Left lung (tissue), 10 donors: ENCODE data around the gene DHX29. TPM values are rescaled to one million over a fixed set of nuclear protein-coding genes. Genes with fewer than 3 reads are reported as not detected.
A peak's percentile ranks its signal among the peaks of the same experiment; 100 is the strongest.

Experiments used
- ATAC-seq: fragments of 200-7000 bp; cut with Tn5 transposase; one replicate; pipeline ENCODE4 v1.9.1; 2020; ENCODE audit warnings: moderate library complexity
- DNase-seq, 4 donors: peaks; one replicate each; pipeline ENCODE4 v3.0.0-alpha.2; 2013 to 2020
- H3K27ac ChIP-seq, 2 donors: fragments of 200-600 bp; sonication (generic) in 1 of 2; one replicate each; pipeline versions ENCODE4 v1.5.0 to v1.8.0; 2020 to 2021
- H3K27me3 ChIP-seq, 2 donors: fragments of 200-600 bp; sonication (generic) in 1 of 2; one replicate each; pipeline versions ENCODE4 v1.5.0 to v1.8.0; 2020 to 2021
- H3K36me3 ChIP-seq, 2 donors: fragments of 200-600 bp; sonication (generic) in 1 of 2; one replicate each; pipeline versions ENCODE4 v1.5.0 to v1.8.0; 2020 to 2021
- H3K4me1 ChIP-seq, 2 donors: fragments of 200-600 bp; one replicate each; pipeline ENCODE4 v1.8.0; 2021
- H3K4me3 ChIP-seq, 2 donors: fragments of 200-600 bp; sonication (generic) in 1 of 2; one replicate each; pipeline versions ENCODE4 v1.5.0 to v1.8.0; 2020 to 2021; ENCODE audit warnings: mild to moderate bottlenecking in 1 of 2
- H3K9me3 ChIP-seq, 2 donors: fragments of 200-600 bp; sonication (generic) in 1 of 2; one replicate each; pipeline versions ENCODE4 v1.5.0 to v1.8.0; 2020 to 2021
- CTCF ChIP-seq, 2 donors: fragments of 200-600 bp; sonication (generic) in 1 of 2; IDR thresholded peaks; one replicate each; pipeline versions ENCODE4 v1.5.0 to v1.8.0; 2021; ENCODE audit warnings: antibody characterized with exemption in 2 of 2
- intact Hi-C, 2 donors: fragments of 100-400 bp; cut with DNase I; formaldehyde crosslinking; loops; one replicate each; pipeline versions ENCODE4 v1.11.2 to v1.14.2; 2022
- polyA plus RNA-seq, 6 donors: library from polyadenylated mRNA; unstranded; fragments of 120-200 nt; gene quantifications; one replicate each; pipeline ENCODE4 v1.2.1, GENCODE V29; 2013; ENCODE audit not compliant: insufficient read length in 6 of 6
- total RNA-seq, 2 donors: library from RNA; stranded (reverse); fragmentation: NEBNext Ultra II Directional; extraction: Animal tissue kit (Norgen Biotek cat#: 25700); gene quantifications; one replicate each; pipeline ENCODE4 v1.2.1, GENCODE V29; 2021
- donor health status: DM: no; HTN: yes; CAD: no.
- donor health status: DM: no; HTN: no; CAD: no.

The DHX29 gene
- total and polyA plus RNA-seq, 8 donors = 26.4 to 36.4 (median 32.5) TPM

DNA sequence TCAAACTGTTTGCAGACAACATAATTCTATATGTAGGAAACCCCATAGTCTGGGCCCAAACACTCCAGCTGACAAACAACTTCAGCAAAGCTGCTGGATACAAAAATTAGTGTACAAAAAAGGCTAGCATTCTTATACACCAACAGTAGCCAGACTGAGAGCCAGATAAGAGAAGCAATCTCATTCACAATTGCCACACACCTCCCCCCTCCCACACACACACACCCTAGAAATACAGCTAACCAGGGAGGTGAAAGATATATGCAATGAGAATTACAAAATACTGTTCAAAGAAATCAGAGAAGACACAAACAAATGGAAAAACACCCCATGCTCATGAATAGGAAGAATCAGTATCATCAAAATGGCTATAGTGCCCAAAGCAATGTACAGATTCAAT lies 9.3 kb upstream of the DHX29 start:
- H3K9me3 ChIP-seq = no peaks in the 10 kb centered on the region
- intact Hi-C loops = no loop called here
- H3K36me3 ChIP-seq = no peaks in the 10 kb centered on the region
- no peaks in the 10 kb centered on the region for H3K27me3 ChIP-seq
- no peak overlapping the region for H3K4me3 ChIP-seq
- ATAC-seq (no peak), DNase-seq (no peak)
- H3K27ac ChIP-seq = no peak overlapping the region
- peaks cover 0 to 10% of the 10 kb centered on the region in 2 donors for H3K4me1 ChIP-seq
- no peak for TF ChIP-seq CTCF (IDR thresholded peaks at IDR 0.05)

GRCh38 chr5:55316289-55316688 lies 8.8 kb upstream of the DHX29 start:
- TF ChIP-seq CTCF (IDR thresholded peaks at IDR 0.05) = no peak
- no peaks in the 10 kb centered on the region for H3K9me3 ChIP-seq
- H3K4me1 ChIP-seq = peaks cover 0 to 10% of the 10 kb centered on the region in 2 donors
- H3K36me3 ChIP-seq = no peaks in the 10 kb centered on the region
- no peak overlapping the region for H3K4me3 ChIP-seq
- no peaks in the 10 kb centered on the region for H3K27me3 ChIP-seq
- intact Hi-C loops = no loop called here
- no peak for DNase-seq
- no peak for ATAC-seq
- no peak overlapping the region for H3K27ac ChIP-seq

- intact Hi-C loops = no loop called here
- Histone ChIP-seq H3K4me1 (peaks cover 8 to 27% of the 10 kb centered on the region in 2 donors), H3K36me3 (no peaks in the 10 kb centered on the region), H3K27me3 (no peaks in the 10 kb centered on the region), H3K4me3 (no peak overlapping the region), H3K27ac (no peak overlapping the region), H3K9me3 (no peaks in the 10 kb centered on the region)
- ATAC-seq (no peak), DNase-seq (no peak)
- TF ChIP-seq CTCF (IDR thresholded peaks at IDR 0.05) = no peak
Observed at GRCh38 chr5:55313870-55314617, 6.5 kb upstream of the DHX29 start.

GRCh38 chr5:55308254-55308836 lies 851 bp upstream of the DHX29 start:
- peaks cover 18 to 58% of the 10 kb centered on the region in 2 donors for H3K4me1 ChIP-seq
- DNase-seq (peak in 1 of 4 donors; percentile 39), ATAC-seq (peak; percentile 4)
- H3K9me3 ChIP-seq = no peaks in the 10 kb centered on the region
- H3K27ac ChIP-seq = peak overlapping the region; percentile 96 to 97
- peak overlapping the region; percentile 80 to 82 for H3K4me3 ChIP-seq
- no peaks in the 10 kb centered on the region for H3K36me3 ChIP-seq
- no peaks in the 10 kb centered on the region for H3K27me3 ChIP-seq
- intact Hi-C loops = no loop called here
- TF ChIP-seq CTCF (IDR thresholded peaks at IDR 0.05) = no peak

DNA sequence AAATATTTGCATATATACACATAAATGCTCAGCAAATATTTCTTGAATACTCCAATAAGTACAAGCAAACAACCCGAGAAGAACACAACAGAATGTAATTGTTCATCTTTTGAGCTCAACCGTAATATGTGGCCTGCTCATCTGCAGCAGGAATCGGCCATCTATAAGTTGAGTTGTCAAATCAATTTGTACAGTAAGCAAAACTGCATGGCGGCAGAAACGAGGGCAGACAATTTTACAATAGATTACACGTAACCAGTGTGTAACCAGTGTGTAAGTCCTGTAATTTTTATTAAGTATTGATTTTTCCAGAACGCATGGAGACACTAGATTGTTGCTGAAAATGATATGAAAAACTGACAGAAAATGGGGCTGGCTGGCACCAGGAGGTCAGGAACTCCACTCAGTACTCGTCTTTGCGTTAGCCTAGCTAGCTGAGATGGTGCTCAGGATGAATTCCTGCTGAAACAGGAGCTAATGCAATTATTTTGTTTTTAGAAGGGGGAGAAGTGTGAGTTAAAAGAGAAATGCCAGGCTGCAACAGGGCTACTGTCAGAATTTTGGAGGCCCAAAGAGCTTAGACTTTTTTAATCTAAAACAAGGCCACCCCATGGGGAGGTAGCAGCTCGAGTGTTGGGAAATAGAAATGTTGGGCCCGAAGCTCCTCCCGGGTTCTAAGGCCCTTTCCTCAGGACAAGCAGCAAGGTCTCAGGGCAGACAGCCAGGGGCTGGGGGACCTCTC lies 682 bp downstream of the DHX29 start:
- Histone ChIP-seq H3K27me3 (no peaks in the 10 kb centered on the region), H3K9me3 (peaks cover 0 to 7% of the 10 kb centered on the region in 2 donors), H3K4me1 (peaks cover 18 to 62% of the 10 kb centered on the region in 2 donors), H3K4me3 (peak overlapping the region; percentile 80 to 82), H3K36me3 (no peaks in the 10 kb centered on the region), H3K27ac (peak overlapping the region; percentile 96 to 97)
- peak; percentile 21 for ATAC-seq
- intact Hi-C loops = no loop called here
- DNase-seq = no peak
- TF ChIP-seq CTCF (IDR thresholded peaks at IDR 0.05) = no peak
